NCI-H2196 treated with DMSO at 0.1 percent for 48 hours (cell line): Measurements from ENCODE around the gene ITGB5.
"Not testable (repeated sequence)": the region's sequence is repeated elsewhere in the genome, so short reads cannot be mapped to it uniquely, and the experiment has no call there.

ENCODE experiments used
- DNase-seq: peaks from one replicate; lab custom pipeline; 2025; ENCODE audit not compliant: unreplicated experiment; lab: John Stamatoyannopoulos, UW

Gene ITGB5

GRCh38 chr3:124791142-124791541, 96.0 kb downstream of the ITGB5 start:
- no peak for DNase-seq

- not testable (repeated sequence) for DNase-seq
Measured at GRCh38 chr3:124789103-124789502, 98.1 kb downstream of the ITGB5 start.

GRCh38 chr3:124788254-124788745, 98.9 kb downstream of the ITGB5 start:
- DNase-seq, result no peak

- DNase-seq, result no peak
Measured at GRCh38 chr3:124787476-124788195, 99.5 kb downstream of the ITGB5 start.

- DNase-seq, result no peak
Measured at GRCh38 chr3:124786511-124787241, 100.5 kb downstream of the ITGB5 start.

- DNase-seq, result no peak
Measured at GRCh38 chr3:124785973-124786372, 101.2 kb downstream of the ITGB5 start.

- no peak for DNase-seq
Measured at GRCh38 chr3:124784686-124785382, 102.3 kb downstream of the ITGB5 start.

- DNase-seq, result no peak
Measured at GRCh38 chr3:124783696-124784095, 103.5 kb downstream of the ITGB5 start.

- not testable (repeated sequence) for DNase-seq
Measured at GRCh38 chr3:124782377-124782712, 104.8 kb downstream of the ITGB5 start.

GRCh38 chr3:124781476-124782376, 105.4 kb downstream of the ITGB5 start:
- DNase-seq, result no peak

GRCh38 chr3:124780761-124781475, 106.2 kb downstream of the ITGB5 start:
- no peak for DNase-seq

- no peak for DNase-seq
Measured at GRCh38 chr3:124780356-124780755, 106.8 kb downstream of the ITGB5 start.

- no peak for DNase-seq
Measured at GRCh38 chr3:124779751-124780191, 107.4 kb downstream of the ITGB5 start.

- no peak for DNase-seq
Measured at GRCh38 chr3:124779116-124779515, 108.0 kb downstream of the ITGB5 start.

GRCh38 chr3:124777762-124778470, 109.2 kb downstream of the ITGB5 start:
- no peak for DNase-seq

GRCh38 chr3:124776856-124777255, 110.3 kb downstream of the ITGB5 start:
- DNase-seq, result no peak

- DNase-seq, result no peak
Measured at GRCh38 chr3:124775877-124776276, 111.3 kb downstream of the ITGB5 start.

- no peak for DNase-seq
Measured at GRCh38 chr3:124774841-124775402, 112.2 kb downstream of the ITGB5 start.

- no peak for DNase-seq
Measured at GRCh38 chr3:124774327-124774718, 112.8 kb downstream of the ITGB5 start.
